H1 (cell line): ENCODE measurements around the gene SKIC8. TPM values are rescaled to one million over a fixed set of nuclear protein-coding genes. Genes with fewer than 3 reads are reported as not detected.

Experiments used
- CTCF ChIA-PET: fragments of 300-600 bp; sonication (Branson Sonifier 250); formaldehyde crosslinking; loops from one replicate; lab custom pipeline; 2021; ENCODE audit not compliant: partially characterized antibody; lab: Charles Lee
- POLR2A ChIA-PET: fragments of 300-600 bp; sonication (Branson Sonifier 250); formaldehyde crosslinking; loops from one replicate; lab custom pipeline; 2021; ENCODE audit warnings: inconsistent platforms; ENCODE audit not compliant: partially characterized antibody; lab: Charles Lee
- DNase-seq, 2 experiments: peaks; one replicate each; pipeline versions ENCODE4 v3.0.0 to v3.0.0-alpha.2; 2010 to 2022; ENCODE audit warnings: low spot score in 2 of 2, low read depth in 1 of 2, mixed read lengths in 1 of 2
- FAIRE-seq: peaks from 2 replicates; lab custom pipeline; 2011; peaks lifted over from hg19 to GRCh38; lab: Jason Lieb, UNC
- H2AFZ ChIP-seq: 2 replicates; pipeline ENCODE4 v1.8.1; 2012; ENCODE audit warnings: low read length, inconsistent platforms
- H2AK5ac ChIP-seq: 2 replicates; pipeline ENCODE4 v1.6.1; 2013; ENCODE audit warnings: low read depth, low read length
- H2BK120ac ChIP-seq: replicated peaks from 2 replicates; pipeline ENCODE3; 2013; ENCODE audit warnings: low read depth, low read length, inconsistent platforms
- H2BK12ac ChIP-seq: 2 replicates; pipeline ENCODE4 v1.6.1; 2013; ENCODE audit warnings: low read depth, low read length
- H2BK15ac ChIP-seq: 2 replicates; pipeline ENCODE4 v1.6.1; 2013; ENCODE audit warnings: low read length
- H2BK20ac ChIP-seq: 2 replicates; pipeline ENCODE4 v1.6.1; 2013; ENCODE audit warnings: low read length
- H2BK5ac ChIP-seq: 2 replicates; pipeline ENCODE4 v1.6.1; 2013; ENCODE audit warnings: low read depth, low read length
- H3K14ac ChIP-seq: 2 replicates; pipeline ENCODE4 v1.6.1; 2013; ENCODE audit warnings: inconsistent platforms; ENCODE audit not compliant: insufficient read length
- H3K18ac ChIP-seq: 2 replicates; pipeline ENCODE4 v1.6.1; 2013; ENCODE audit warnings: low read length; ENCODE audit errors: extremely low read depth
- H3K23ac ChIP-seq: 2 replicates; pipeline ENCODE4 v1.6.1; 2013; ENCODE audit warnings: inconsistent platforms; ENCODE audit not compliant: insufficient read length
- H3K23me2 ChIP-seq: 2 replicates; pipeline ENCODE4 v1.6.1; 2013; ENCODE audit warnings: low read depth, low read length
- H3K27ac ChIP-seq: 2 replicates; pipeline ENCODE4 v1.6.1; 2011; ENCODE audit warnings: low read depth, low read length, inconsistent platforms
- H3K27me3 ChIP-seq, 4 experiments: replicated peaks in 1 of 4; 1 replicate in 1 of 4; 2 replicates in 3 of 4; pipeline versions ENCODE4 v1.6.1 to v1.8.1; 2011 to 2013; ENCODE audit warnings: low read length in 3 of 4, mild to moderate bottlenecking in 3 of 4, inconsistent platforms in 2 of 4, mixed read lengths in 2 of 4, moderate library complexity in 1 of 4; ENCODE audit not compliant: control insufficient read depth in 3 of 4, insufficient read depth in 3 of 4; ENCODE audit errors: extremely low read depth in 1 of 4
- H3K36me3 ChIP-seq, 4 experiments: 2 replicates each; pipeline versions ENCODE4 v1.6.1 to v1.8.1; 2011 to 2013; ENCODE audit warnings: mild to moderate bottlenecking in 4 of 4, low read length in 3 of 4, moderate library complexity in 2 of 4, control low read depth in 1 of 4, inconsistent platforms in 1 of 4; ENCODE audit not compliant: insufficient read depth in 4 of 4, control insufficient read depth in 2 of 4
- H3K4ac ChIP-seq: replicated peaks from 2 replicates; pipeline ENCODE3; 2013; ENCODE audit warnings: low read length, low read depth, mixed read lengths, inconsistent platforms; ENCODE audit not compliant: insufficient read length
- H3K4me1 ChIP-seq, 4 experiments: replicated peaks in 1 of 4; 1 replicate in 1 of 4; 2 replicates in 3 of 4; pipeline versions ENCODE4 v1.6.1 to v1.8.1; 2011 to 2013; ENCODE audit warnings: low read length in 3 of 4, inconsistent platforms in 2 of 4, mixed read lengths in 1 of 4; ENCODE audit not compliant: insufficient read depth in 4 of 4, control insufficient read depth in 3 of 4
- H3K4me2 ChIP-seq, 2 experiments: 2 replicates each; pipeline versions ENCODE4 v1.6.1 to v1.8.1; 2011 to 2013; ENCODE audit warnings: low read depth in 2 of 2, low read length in 2 of 2, control low read depth in 1 of 2, inconsistent platforms in 1 of 2, mild to moderate bottlenecking in 1 of 2; ENCODE audit not compliant: insufficient read depth in 1 of 2
- H3K4me3 ChIP-seq, 4 experiments: fragments of 200-600, 300-600 bp in 1 of 4; sonication (generic), shearing (Covaris generic), sonication (Bioruptor Twin) in 1 of 4; 2 replicates each; pipeline versions ENCODE4 v1.5.1 to v1.8.1; 2011 to 2016; ENCODE audit warnings: low read length in 4 of 4, low read depth in 3 of 4, control low read depth in 2 of 4, inconsistent platforms in 2 of 4, mild to moderate bottlenecking in 2 of 4, mixed read lengths in 1 of 4, moderate library complexity in 1 of 4; ENCODE audit not compliant: insufficient read depth in 2 of 4; ENCODE audit errors: extremely low read depth in 1 of 4
- H3K56ac ChIP-seq: replicated peaks from 2 replicates; pipeline ENCODE3; 2013; ENCODE audit warnings: low read depth, mild to moderate bottlenecking, mixed read lengths, low read length, inconsistent platforms; ENCODE audit not compliant: insufficient read length
- H3K79me1 ChIP-seq: 2 replicates; pipeline ENCODE4 v1.6.1; 2013; ENCODE audit warnings: low read depth, low read length, control low read depth
- H3K79me2 ChIP-seq, 2 experiments: 2 replicates each; pipeline versions ENCODE4 v1.6.1 to v1.8.1; 2012 to 2013; ENCODE audit warnings: low read length in 2 of 2, mild to moderate bottlenecking in 2 of 2, inconsistent platforms in 1 of 2; ENCODE audit not compliant: insufficient read depth in 2 of 2, control insufficient read depth in 1 of 2
- H3K9ac ChIP-seq, 4 experiments: replicated peaks in 1 of 4; 1 replicate in 1 of 4; 2 replicates in 3 of 4; pipeline versions ENCODE4 v1.6.1 to v1.8.1; 2011 to 2013; ENCODE audit warnings: low read depth in 3 of 4, low read length in 3 of 4, control low read depth in 2 of 4, mild to moderate bottlenecking in 2 of 4, moderate library complexity in 2 of 4, inconsistent platforms in 1 of 4; ENCODE audit errors: extremely low read depth in 1 of 4
- H3K9me3 ChIP-seq, 2 experiments: 2 replicates each; pipeline versions ENCODE4 v1.6.1 to v1.8.1; 2012 to 2013; ENCODE audit warnings: mild to moderate bottlenecking in 2 of 2, moderate library complexity in 2 of 2, control low read depth in 1 of 2, inconsistent platforms in 1 of 2, low read depth in 1 of 2, low read length in 1 of 2, mixed read lengths in 1 of 2; ENCODE audit not compliant: insufficient read depth in 2 of 2
- H4K20me1 ChIP-seq, 2 experiments: replicated peaks in 1 of 2; 2 replicates each; pipeline versions ENCODE3 to v1.8.1; 2011 to 2013; ENCODE audit warnings: inconsistent platforms in 2 of 2, low read length in 2 of 2, mild to moderate bottlenecking in 1 of 2; ENCODE audit not compliant: insufficient read depth in 2 of 2, control insufficient read depth in 1 of 2
- H4K5ac ChIP-seq: 2 replicates; pipeline ENCODE4 v1.6.1; 2013; ENCODE audit warnings: low read length, low read depth, mixed read lengths, inconsistent platforms; ENCODE audit not compliant: insufficient read length
- H4K8ac ChIP-seq: 2 replicates; pipeline ENCODE4 v1.8.0; 2013; ENCODE audit warnings: mild to moderate bottlenecking, moderate library complexity, low read length, inconsistent platforms; ENCODE audit not compliant: insufficient read depth; ENCODE audit errors: extremely low read depth
- H4K91ac ChIP-seq: replicated peaks from 2 replicates; pipeline ENCODE3; 2013; ENCODE audit warnings: low read length, mixed read lengths, inconsistent platforms; ENCODE audit not compliant: insufficient read length
- BRCA1 ChIP-seq: IDR thresholded peaks from 2 replicates; pipeline ENCODE4 v1.6.1; 2012; ENCODE audit warnings: low read depth, low read length, improper control_type of control experiment
- FOSL1 ChIP-seq: IDR thresholded peaks from 2 replicates; pipeline ENCODE4 v1.6.1; 2011; ENCODE audit warnings: mild to moderate bottlenecking, low read depth, low read length, moderate library complexity; ENCODE audit not compliant: insufficient read depth
- JUN ChIP-seq: IDR thresholded peaks from 2 replicates; pipeline ENCODE4 v1.6.1; 2011; ENCODE audit warnings: low read depth, mild to moderate bottlenecking, improper control_type of control experiment, low read length
- NRF1 ChIP-seq: IDR thresholded peaks from 2 replicates; pipeline ENCODE4 v1.6.1; 2011; ENCODE audit warnings: mild to moderate bottlenecking, low read depth, low read length, improper control_type of control experiment
- POLR2AphosphoS5 ChIP-seq: IDR thresholded peaks from 2 replicates; pipeline ENCODE4 v1.6.1; 2011; ENCODE audit warnings: low read depth, low read length
- SIRT6 ChIP-seq: IDR thresholded peaks from one replicate; pipeline ENCODE4 v1.7.1; 2012; ENCODE audit warnings: low read length, inconsistent platforms
- SRF ChIP-seq: IDR thresholded peaks from 2 replicates; pipeline ENCODE4 v1.6.1; 2011; ENCODE audit warnings: mild to moderate bottlenecking, low read depth, low read length, moderate library complexity
- USF2 ChIP-seq: IDR thresholded peaks from 2 replicates; pipeline ENCODE4 v1.6.1; 2011; ENCODE audit warnings: low read length, improper control_type of control experiment
- YY1 ChIP-seq: IDR thresholded peaks from 2 replicates; pipeline ENCODE4 v1.6.1; 2011; ENCODE audit warnings: low read depth, mild to moderate bottlenecking, low read length
- ZNF274 ChIP-seq: IDR thresholded peaks from 2 replicates; pipeline ENCODE4 v1.7.0; 2012; ENCODE audit warnings: low read length, borderline replicate concordance; ENCODE audit errors: extremely low read depth
- WGBS, 2 experiments: shearing (Covaris generic) in 1 of 2; methylation state at CpG; one replicate each; pipeline versions ENCODE4 v1.1.6 to v1.1.7; 2013 to 2015; ENCODE audit warnings: low lambda C conversion rate in 2 of 2, mixed read lengths in 2 of 2, inconsistent platforms in 1 of 2, low coverage in 1 of 2, missing lambda C conversion rate in 1 of 2; ENCODE audit not compliant: insufficient replicate concordance in 2 of 2, insufficient coverage in 1 of 2, insufficient read length in 1 of 2; ENCODE audit errors: extremely low coverage in 1 of 2, missing lambda C conversion rate in 1 of 2; 5-methylcytosine and 5-hydroxymethylcytosine counted together
- polyA plus RNA-seq, 7 experiments: library from polyadenylated mRNA; depleted of rRNA in 3 of 7; stranded (reverse) in 5 of 7; unstranded in 2 of 7; fragments of >200 nt in 5 of 7; fragments of 200-250 nt in 2 of 7; gene quantifications; 1 replicate in 5 of 7; 2 replicates in 1 of 7; 4 replicates in 1 of 7; pipeline versions ENCODE4 v1.2.1 to v1.2.3, GENCODE V29; 2011 to 2013; ENCODE audit warnings: missing spikeins in 2 of 7, mixed read lengths in 2 of 7
- total RNA-seq: library from RNA; stranded (reverse); fragmentation: NEBNext Ultra II Directional; extraction: Animal tissue kit (Norgen Biotek cat#: 25700); gene quantifications from 2 replicates; pipeline ENCODE4 v1.2.1, GENCODE V29; 2021

The SKIC8 gene
- total and polyA plus RNA-seq, 2 of the 8 experiments (the other 6 are each of a cell fraction or from before 2014, with no cell fraction given), result 44.2 to 77.7 TPM

- Histone ChIP-seq H2BK5ac (no peak overlapping the region), H3K56ac (no peak overlapping the region), H3K9me3 (no peaks in the 10 kb centered on the region), H3K79me1 (no peaks in the 10 kb centered on the region), H3K27me3 (no peaks in the 10 kb centered on the region), H3K23ac (no peak overlapping the region), H3K23me2 (no peaks in the 10 kb centered on the region), H2BK20ac (no peak overlapping the region), H3K4me3 (no peak overlapping the region), H3K4me1 (no peaks in the 10 kb centered on the region), H3K79me2 (no peaks in the 10 kb centered on the region), H3K36me3 (peaks cover 0 to 13% (median 4%) of the 10 kb centered on the region in 4 experiments; a peak in 6 of 8 replicates), H2AFZ (no peak overlapping the region), H4K5ac (no peak overlapping the region), H3K4ac (no peak overlapping the region), H2BK15ac (no peak overlapping the region), H4K8ac (no peak overlapping the region), H3K27ac (no peak overlapping the region), H4K20me1 (no peaks in the 10 kb centered on the region), H2BK120ac (no peak overlapping the region), H3K14ac (no peak overlapping the region), H3K4me2 (no peak overlapping the region), H2BK12ac (no peak overlapping the region), H3K18ac (no peak overlapping the region), H4K91ac (no peak overlapping the region), H3K9ac (no peak overlapping the region), H2AK5ac (no peak overlapping the region)
- TF ChIP-seq YY1 (no peak), ZNF274 (no peak), BRCA1 (no peak), SRF (no peak), POLR2AphosphoS5 (no peak), JUN (no peak), FOSL1 (no peak), SIRT6 (no peak), NRF1 (no peak), USF2 (no peak)
- WGBS, 2 experiments, result 91% methylated on average over 3 of the region's 3 CpGs; no CpG with 5 or more reads in 1 of the 2 experiments
- no peak for DNase-seq
- CTCF ChIA-PET, result interaction anchor here (1.2 to 1.5 kb wide), 2 partner anchors 46 to 95 kb away, joined by 3 to 4 read pairs; no protein-coding TSS in a partner anchor
- FAIRE-seq, result no peak
- POLR2A ChIA-PET, result no interaction called here
These were observed 9.2 kb downstream of the SKIC8 start for GRCh38 chr15:78290222-78290621.
